Measurements from ENCODE around the gene SPINT2. TPM values are rescaled to one million over a fixed set of nuclear protein-coding genes. Genes with fewer than 3 reads are reported as not detected.
"Not testable (repeated sequence)": the region's sequence is repeated elsewhere in the genome, so short reads cannot be mapped to it uniquely, and the experiment has no call there.

Gene SPINT2
- total RNA-seq, 1 experiment from 2014 or later: 2,475 TPM

- DNase-seq (ENCODE audit: low spot score): peak; percentile 45
Observed at GRCh38 chr19:38319421-38320258, 55.3 kb downstream of the SPINT2 start, which contains the start of gene KCNK6. KCNK6 (plus strand) TSS chr19:38319845; CDS start chr19:38319951, 106 bp downstream.

GRCh38 chr19:38320969-38321339 is 56.6 kb downstream of the SPINT2 start:
- no peak for DNase-seq (ENCODE audit: low spot score)

GRCh38 chr19:38321646-38322196 is 57.3 kb downstream of the SPINT2 start:
- no peak for DNase-seq (ENCODE audit: low spot score)

- no peak for DNase-seq (ENCODE audit: low spot score)
Observed at GRCh38 chr19:38323291-38323690, 58.9 kb downstream of the SPINT2 start.

GRCh38 chr19:38324431-38324830 is 60.1 kb downstream of the SPINT2 start:
- DNase-seq (ENCODE audit: low spot score): no peak

GRCh38 chr19:38326591-38326990 is 62.2 kb downstream of the SPINT2 start:
- DNase-seq (ENCODE audit: low spot score): no peak

GRCh38 chr19:38329651-38330050 is 65.3 kb downstream of the SPINT2 start:
- no peak for DNase-seq (ENCODE audit: low spot score)

- no peak for DNase-seq (ENCODE audit: low spot score)
Observed at GRCh38 chr19:38331728-38332127, 67.4 kb downstream of the SPINT2 start.

- no peak for DNase-seq (ENCODE audit: low spot score)
Observed at GRCh38 chr19:38333245-38333644, 68.9 kb downstream of the SPINT2 start.

GRCh38 chr19:38335949-38336637 is 71.7 kb downstream of the SPINT2 start:
- DNase-seq (ENCODE audit: low spot score): peak; percentile 99

GRCh38 chr19:38336638-38337359 is 72.4 kb downstream of the SPINT2 start:
- peak; percentile 100 for DNase-seq (ENCODE audit: low spot score)

GRCh38 chr19:38337360-38337653 is 72.9 kb downstream of the SPINT2 start:
- no peak for DNase-seq (ENCODE audit: low spot score)

- not testable (repeated sequence) for DNase-seq (ENCODE audit: low spot score)
Observed at GRCh38 chr19:38339011-38339410, 74.6 kb downstream of the SPINT2 start.

- DNase-seq (ENCODE audit: low spot score): no peak
Observed at GRCh38 chr19:38340927-38341326, 76.6 kb downstream of the SPINT2 start.

Small RNAs within 50 kb of the gene (small RNA-seq; reads per million reads assigned to genes)
- gene RF00019: not detected

Other genes starting within 250 kb of the SPINT2 start
- gene DPF1, start 40.4 kb upstream of the SPINT2 start, total RNA-seq (2014; rRNA removed; shearing (Covaris generic)): 0.89 and 1.3 TPM in 2 replicates
- gene PPP1R14A, start 8.2 kb upstream of the SPINT2 start, total RNA-seq (2014; rRNA removed; shearing (Covaris generic)): not detected in 2 replicates
- 1,318 and 1,477 TPM in 2 replicates for gene C19orf33, start 39.7 kb downstream of the SPINT2 start, total RNA-seq (2014; rRNA removed; shearing (Covaris generic))
- gene YIF1B, start 51.4 kb downstream of the SPINT2 start, total RNA-seq (2014; rRNA removed; shearing (Covaris generic)): 137 and 149 TPM in 2 replicates
- gene KCNK6, start 55.3 kb downstream of the SPINT2 start, total RNA-seq (2014; rRNA removed; shearing (Covaris generic)): 10.3 and 13.9 TPM in 2 replicates
- 4.0 and 10.5 TPM in 2 replicates for gene CATSPERG, start 71.3 kb downstream of the SPINT2 start, total RNA-seq (2014; rRNA removed; shearing (Covaris generic))
- gene PSMD8, start 110.0 kb downstream of the SPINT2 start, total RNA-seq (2014; rRNA removed; shearing (Covaris generic)): 627 and 640 TPM in 2 replicates
- gene GGN, start 123.5 kb downstream of the SPINT2 start, total RNA-seq (2014; rRNA removed; shearing (Covaris generic)): 0.26 and 0.41 TPM in 2 replicates
- gene SPRED3, start 124.1 kb downstream of the SPINT2 start, total RNA-seq (2014; rRNA removed; shearing (Covaris generic)): 0.13 and 3.2 TPM in 2 replicates
- 46.6 and 49.5 TPM in 2 replicates for gene FAM98C, start 138.5 kb downstream of the SPINT2 start, total RNA-seq (2014; rRNA removed; shearing (Covaris generic))
- not detected in 2 replicates for gene RASGRP4, start 161.6 kb downstream of the SPINT2 start, total RNA-seq (2014; rRNA removed; shearing (Covaris generic))
- 0.94 TPM in 1 of 2 replicates, not detected in the other for gene RYR1, start 169.1 kb downstream of the SPINT2 start, total RNA-seq (2014; rRNA removed; shearing (Covaris generic))

All from HT-29 (cell line).